ENCODE measurements around the gene CTNNBL1.
"Not testable (repeated sequence)": the region's sequence is repeated elsewhere in the genome, so short reads cannot be mapped to it uniquely, and the experiment has no call there.

CTNNBL1 gene

DNA sequence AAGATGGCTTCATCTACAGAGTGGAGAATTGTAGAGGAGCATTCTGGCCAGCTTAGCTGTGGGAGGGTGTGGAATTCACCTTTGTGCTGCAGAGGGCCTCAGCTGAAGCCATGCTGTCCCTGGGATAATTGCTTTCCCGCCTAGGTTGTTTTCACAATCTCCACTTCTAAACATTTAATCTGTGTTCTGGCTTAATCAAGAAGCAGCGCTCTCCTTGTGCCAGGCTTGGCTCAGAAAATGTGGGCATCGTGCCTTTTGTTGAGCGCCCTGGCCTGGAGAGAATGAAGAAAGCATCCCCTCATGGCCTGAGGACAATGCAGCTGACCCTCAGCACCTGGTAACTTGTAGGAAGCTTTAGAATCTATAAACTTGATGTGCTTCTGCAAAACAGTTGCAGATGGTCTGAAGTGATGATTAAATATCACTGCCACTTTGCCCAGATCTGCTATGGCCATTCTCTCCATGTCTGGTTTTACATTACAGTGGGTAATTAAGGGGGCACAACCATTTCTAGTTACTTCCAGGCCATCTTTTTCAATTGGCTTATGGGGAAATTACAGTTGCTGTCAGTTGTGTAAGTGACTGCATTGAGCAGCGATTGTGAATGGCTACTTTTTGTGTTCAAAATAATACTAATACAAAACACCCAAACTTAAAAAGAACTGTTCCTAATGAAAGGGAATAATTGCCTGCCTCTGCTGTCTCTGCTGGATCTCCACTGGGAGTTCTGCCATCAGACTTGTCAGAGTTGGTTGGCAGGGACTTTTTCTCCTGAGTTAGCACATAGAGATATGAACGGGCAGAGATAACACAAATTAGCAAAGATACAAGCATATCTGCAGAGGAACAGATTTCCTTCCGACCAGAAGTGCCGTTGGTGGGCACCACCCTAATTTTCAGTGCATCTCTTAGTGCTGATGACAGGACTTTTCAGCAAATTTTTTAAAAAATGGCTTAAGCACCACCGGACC lies 18.4 kb downstream of the CTNNBL1 start:
- DNase-seq = peak; percentile 29

DNA sequence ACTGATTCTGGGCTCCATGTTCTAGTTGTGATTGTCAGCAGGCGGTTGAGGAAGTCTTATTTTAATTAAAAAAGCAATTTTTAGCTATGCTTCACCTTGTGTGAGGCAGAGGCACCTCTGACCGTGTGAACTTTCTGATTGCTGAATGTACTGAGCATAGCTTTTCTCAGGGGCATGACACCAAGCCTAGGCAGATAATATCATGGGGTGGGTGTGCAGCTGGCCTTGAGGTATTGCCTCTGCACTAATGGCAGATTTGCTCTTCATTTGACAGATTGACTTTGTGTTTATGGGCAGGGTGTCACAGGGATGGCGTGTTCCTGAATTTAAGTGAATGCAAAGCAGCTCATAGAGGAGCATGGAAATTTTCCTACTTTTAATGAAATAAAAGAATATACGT lies 19.6 kb downstream of the CTNNBL1 start:
- DNase-seq = no peak

DNA sequence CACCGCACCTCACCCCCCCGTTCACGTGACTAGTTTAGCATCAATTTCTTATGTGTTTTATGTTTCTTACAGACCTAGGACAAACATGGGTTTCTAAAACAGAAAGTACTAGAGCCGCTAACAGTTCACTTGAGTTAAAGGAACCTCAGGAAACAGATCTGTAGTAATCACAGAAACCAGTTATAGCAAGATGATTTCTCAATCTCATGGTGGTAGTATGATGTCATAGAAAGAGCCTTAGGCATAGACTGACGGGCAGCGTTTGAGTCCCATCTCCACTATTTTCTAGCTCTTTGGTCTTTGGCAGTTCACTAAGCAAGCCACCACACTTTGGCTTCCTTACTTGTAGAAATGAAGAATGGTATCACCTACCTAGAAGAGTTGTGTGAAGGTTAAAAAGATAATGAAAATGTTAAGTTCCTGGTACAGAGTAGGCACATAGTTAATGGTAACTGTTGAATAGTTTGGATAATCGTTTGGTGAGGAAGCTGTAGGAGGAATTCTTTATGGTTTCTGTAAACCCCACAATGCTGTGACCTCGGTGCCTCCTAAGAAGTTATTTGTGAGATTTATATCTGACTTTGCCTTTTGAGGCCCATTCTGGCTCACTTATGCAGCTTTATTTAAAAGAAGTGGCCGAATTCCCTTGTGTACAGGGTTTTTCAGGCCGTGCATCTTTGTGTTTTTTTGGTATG lies 21.3 kb downstream of the CTNNBL1 start:
- no peak for DNase-seq

DNA sequence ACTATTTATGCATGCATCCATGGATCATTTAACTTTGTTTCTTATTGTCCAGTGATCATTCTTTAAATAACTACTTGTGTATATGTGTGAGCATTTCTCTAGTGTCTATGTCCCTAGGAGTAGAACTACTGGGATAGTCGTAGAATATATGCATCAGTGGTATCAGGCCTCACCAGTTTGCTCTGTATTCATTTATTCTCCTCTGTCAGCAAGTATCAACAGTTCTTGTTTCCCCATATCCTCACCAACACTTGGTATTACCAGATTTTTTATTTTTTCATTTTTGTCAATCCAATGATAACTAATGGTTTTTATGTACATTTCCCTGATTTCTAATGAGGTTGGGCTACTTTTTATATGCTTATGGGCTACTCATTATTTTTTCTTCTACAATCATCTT lies 27.9 kb downstream of the CTNNBL1 start:
- DNase-seq = no peak

DNA sequence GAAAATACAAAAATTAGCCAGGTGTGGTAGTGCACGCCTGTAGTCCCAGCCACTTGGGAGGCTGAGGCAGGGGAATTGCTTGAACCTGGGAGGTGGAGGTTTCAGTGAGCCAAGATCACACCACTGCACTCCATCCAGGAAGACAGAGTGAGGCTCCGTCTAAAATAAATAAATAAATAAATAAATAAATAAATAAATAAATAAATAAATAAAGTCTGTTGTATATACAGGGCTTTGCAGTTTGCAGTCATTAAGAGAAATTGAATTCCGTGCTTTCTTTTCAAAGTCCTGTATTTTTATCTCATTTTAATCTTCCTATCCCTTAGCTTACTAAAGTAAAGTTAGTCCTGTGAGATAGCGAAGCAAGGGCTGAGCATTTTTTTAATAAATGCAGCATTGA lies 28.5 kb downstream of the CTNNBL1 start:
- not testable (repeated sequence) for DNase-seq

DNA sequence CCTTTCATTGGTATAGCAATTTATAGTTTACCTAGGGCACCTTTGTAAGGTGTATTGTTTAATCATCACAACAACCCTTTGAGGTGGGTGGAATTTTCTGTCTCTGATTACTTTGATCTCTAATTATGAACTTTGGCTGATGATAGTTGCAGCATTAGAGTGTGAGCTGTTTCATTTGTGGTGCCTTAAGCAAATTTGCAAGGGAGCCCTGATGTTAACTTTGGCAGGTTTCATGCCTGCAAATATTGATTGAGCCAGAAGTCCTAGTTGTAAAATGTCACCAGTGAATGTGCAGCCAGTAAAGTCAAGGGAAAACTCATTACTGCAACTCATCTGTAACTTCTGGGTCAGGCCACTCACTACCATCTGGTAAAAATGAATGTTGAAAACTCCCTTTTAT lies 29.8 kb downstream of the CTNNBL1 start:
- DNase-seq = no peak

DNA sequence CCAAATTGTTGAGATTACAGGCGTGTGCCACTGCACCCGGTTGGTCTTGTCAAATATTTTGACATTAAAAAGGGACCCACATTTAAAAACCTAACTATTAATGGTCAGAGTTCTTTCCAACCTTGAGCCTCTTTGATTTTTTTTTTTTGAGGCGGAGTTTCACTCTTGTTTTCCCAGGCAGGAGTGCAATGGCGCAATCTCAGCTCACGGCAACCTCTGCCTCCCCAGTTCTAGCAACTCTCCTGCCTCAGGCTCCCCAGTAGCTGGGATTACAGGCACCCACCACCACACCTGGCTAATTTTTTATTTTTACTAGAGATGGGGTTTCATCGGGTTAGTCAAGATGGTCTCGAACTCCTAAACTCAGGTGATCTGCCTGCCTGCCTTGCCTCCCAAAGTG lies 31.3 kb downstream of the CTNNBL1 start:
- DNase-seq = no peak

DNA sequence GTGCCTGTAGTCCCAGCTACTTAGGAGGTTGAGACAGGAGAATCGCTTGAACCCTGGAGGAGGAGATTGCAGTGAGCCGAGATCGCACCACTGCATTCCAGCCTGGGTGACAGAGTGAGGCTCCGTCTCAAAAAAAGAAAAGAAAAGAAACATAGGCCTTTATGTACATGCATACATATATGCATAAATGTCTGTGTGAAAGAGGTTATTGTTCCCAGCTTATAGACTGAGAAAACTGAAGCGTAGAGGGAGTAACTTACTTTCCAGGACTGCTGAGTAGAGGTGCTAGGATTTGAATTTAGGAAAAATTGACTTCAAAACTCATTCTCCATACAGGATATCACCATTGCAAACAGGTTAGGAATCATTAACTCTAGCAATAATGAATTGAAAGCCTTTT lies 32.0 kb downstream of the CTNNBL1 start:
- no peak for DNase-seq

DNA sequence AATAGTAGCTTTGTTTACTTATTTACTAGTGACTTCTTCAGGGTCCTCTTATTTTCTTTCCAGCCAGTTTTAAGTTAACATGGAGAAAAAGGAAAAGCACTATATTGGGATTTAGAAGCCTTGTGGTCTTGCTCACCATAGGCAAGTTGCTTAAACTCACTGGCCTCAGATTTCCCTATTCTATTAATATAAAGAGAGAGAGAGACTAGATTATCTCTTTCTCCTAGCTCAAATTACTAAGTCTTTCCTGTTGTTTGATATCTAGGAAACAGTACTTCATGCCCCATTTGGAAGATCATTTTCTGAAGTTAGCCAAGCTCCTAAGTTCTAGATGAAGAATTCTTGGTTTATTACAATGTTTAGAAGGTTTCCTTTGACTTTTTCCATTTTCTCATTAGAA lies 32.5 kb downstream of the CTNNBL1 start:
- no peak for DNase-seq

DNA sequence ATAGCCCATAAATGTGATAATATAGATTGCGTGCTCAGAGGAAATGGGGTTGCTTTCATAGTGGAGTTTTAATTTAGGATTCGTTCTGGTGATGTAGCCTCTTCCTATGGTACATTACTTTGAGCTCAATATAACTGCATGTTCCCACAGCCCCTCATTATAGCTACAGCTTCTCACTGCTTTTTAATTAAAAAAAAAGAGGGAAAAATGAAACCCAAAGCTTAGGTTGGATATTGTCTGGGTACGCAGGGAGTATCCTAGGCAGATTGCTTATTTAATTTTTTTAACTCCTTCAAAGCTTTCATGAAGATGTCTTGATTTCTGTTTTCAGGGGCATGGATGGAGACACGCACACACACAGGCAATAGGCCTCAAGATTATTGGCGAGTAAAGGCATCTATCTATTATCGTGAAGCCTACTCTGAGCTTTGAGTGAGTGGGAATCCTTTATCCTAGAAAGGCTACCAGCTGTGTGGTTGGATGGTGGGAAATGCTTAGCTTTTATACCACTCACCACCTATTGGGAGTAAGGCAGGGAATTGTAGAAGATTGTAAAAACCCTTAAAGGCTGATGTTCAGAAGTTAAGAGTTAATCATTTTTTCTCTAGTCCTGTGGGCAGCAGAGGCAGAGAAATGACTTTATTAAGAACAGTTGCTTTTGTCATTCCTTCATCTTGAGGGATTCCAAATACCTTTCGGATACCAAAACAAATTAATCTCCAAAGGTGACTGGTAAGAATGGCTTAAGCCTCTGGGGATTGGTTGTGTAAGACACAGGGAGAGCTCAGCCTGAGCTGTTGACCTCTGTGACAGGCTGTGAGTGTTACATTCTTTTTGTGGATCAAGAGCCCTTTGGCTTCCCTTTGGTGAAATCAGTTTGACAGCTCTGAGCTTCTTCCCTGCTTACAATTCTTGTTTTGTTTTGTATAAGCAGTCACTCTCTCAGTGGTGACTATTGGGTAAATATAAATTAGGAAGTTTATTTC lies 33.4 kb downstream of the CTNNBL1 start:
- peak; percentile 17 for DNase-seq

DNA sequence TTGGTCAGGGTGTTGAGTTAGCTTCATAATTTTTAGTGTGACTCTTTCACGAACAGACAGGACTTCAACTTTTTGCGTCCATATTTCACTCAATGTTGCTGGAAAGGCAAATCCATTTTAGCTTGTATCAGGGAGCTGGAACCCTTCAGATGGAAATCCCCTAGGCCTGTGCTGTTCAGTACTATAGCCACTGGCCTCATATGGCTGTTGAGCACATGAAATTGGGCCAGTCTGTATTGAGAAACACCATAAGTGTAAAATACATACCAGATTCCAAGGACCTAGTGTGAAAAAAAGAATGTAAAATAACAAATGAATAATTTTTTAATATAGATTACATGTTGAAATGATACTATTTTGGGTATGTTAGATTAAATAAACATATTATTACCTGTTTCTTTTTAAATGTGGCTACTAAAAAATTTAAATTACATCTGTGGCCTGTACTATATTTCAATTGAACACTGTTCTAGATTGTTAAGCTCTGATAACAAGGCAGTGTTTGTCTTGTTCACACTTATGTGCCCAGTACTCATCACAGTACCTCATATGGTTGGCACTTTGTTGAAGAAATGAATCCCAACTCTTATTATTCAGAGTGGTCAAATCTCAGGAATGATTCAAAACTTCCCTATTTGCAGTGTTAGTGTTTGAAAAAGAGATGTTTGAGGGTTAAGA lies 34.3 kb downstream of the CTNNBL1 start:
- no peak for DNase-seq

DNA sequence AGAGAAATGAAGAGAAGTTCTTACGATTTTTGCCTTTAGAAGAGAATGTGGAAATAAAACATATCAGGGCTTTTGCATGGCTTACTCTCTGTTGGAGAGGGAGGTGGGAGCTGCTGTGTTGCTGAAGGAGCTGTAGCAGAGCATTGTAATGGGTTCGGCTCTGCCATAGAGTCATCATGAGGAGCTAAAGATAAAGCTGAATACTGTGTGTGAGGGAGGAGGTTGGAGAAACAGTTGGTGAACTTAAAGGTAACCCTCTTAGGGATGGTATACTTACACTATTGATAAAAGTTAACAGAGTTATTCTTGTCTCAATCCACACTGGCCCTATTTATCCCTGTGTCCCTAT lies 34.8 kb downstream of the CTNNBL1 start:
- no peak for DNase-seq

DNA sequence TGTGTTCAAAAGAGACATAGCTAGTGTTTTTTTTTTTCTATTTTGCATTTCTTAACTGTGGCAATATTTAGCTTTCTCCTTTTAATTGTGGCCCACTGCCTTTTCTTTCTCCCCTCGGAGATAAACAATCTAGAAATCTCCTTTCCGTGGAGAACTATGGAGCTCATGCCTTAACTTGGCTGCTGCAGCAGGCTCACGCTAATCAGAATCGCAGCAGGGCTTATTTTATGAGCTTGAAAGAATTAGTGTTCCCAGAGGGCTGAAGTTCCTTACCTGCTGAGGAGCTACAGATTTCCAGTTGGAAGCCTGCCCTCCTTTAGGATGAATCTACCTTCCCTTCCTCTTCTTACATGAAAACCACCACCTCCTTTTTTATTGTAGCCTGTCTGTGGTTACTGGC lies 35.6 kb downstream of the CTNNBL1 start:
- no peak for DNase-seq

DNA sequence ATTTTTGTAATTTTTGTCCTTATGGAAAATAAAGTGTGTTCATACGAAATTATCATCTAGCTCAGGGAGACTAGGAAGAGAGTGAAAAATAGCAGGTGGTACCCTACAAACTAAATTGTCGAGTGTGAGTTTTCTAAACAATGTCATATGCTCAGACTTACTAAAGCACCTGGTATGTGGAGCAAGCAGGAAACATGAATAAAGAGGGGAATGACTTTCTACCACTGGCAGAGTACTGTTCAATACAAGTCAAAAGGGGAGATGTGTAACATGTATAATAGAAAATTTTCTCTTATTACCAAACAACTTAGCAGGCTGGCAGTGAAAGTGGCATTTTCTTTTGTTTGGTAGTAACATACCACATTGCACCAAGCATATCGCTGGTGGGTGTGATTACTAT lies 36.1 kb downstream of the CTNNBL1 start:
- no peak for DNase-seq

DNA sequence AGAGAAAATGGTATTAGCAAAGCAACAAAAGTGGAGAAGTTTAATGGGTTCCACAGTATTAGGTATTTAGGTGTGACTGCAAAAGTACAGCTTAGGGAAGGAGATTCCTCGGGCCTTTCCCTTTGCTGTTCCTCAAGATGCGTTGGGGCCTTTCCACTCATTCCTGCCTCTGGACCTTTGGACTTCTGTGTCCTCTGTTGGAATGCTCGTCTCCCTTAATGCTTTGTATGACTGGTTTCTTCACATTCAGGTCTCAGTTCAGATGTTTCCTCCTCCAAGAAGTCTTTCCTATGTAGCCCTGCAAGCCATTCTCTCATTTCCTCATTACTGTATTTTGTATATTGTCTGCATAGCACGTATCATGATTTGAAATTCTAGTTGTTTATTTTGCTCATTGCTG lies 39.6 kb downstream of the CTNNBL1 start:
- no peak for DNase-seq

DNA sequence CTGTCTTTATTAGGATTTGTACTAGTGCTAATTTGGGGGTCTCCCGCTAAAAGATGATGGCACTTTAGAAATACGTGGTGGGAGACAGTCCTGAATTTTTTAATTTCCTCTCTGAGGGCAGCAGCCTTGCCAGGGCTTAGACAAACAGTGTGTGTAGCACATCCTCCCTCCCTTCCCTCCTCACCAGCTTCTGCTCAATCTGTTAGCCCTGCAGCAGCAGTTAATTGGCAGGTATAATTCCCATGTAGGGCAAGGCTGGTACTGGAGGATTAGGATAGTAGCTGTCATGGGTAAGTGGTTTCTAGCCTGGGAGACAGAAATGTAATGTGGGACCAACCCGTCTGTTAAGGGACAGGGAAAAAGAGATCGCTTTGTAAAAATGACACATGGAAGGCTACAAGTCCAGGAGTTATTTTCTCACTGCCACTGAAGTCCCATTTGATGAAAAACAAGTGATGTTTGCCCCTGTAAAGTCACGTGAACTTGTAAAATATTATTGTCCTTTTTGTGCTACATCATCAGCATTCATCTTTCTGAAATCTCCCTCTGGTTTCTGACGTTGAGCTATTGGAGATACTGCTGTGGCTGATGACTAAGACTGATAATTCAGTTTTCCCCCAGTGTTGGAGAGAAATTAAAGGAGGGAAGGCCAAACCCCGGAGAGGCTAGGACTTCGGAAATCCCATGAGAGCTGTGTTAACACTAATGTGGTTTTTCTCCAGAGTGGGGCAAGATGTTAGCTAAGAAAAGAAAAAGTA lies 40.6 kb downstream of the CTNNBL1 start:
- peak; percentile 75 for DNase-seq

DNA sequence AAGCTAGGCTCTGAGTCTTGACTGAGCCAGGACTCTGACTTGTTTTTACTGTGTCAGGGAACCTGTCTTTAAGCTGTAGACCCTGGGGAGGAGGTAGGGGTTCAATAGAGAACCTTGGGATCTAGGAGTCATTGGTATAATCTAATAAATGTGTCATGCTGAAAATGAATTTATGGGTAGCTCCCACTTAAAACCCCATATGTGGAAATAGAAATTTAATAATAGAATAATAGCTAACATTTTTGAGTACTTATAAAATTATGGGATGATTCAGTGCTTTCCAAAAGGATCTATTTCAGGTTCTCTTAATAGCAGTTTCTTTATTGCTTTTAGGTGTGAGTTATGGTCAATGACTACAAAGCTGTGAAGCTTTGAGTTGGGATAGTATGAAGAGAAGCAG lies 41.7 kb downstream of the CTNNBL1 start:
- no peak for DNase-seq

DNA sequence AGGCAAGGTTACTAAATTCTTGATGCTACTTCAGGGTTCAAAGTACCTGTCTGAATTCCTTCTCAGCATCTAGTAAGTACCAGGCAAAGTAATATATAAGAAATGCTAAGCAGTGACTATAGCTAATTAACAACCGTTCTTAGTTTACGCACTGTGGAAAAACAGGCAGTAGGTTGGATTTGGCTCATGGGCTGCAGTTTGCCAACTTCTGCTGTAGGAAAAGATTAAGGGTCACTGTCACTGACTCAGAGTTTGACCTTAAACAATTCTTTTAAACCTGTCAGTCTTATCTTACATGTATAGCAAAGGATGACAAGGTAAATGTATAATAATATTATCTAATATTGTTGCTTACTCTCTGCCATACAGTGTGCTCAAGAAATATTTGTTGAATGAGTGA lies 42.3 kb downstream of the CTNNBL1 start:
- DNase-seq = no peak

DNA sequence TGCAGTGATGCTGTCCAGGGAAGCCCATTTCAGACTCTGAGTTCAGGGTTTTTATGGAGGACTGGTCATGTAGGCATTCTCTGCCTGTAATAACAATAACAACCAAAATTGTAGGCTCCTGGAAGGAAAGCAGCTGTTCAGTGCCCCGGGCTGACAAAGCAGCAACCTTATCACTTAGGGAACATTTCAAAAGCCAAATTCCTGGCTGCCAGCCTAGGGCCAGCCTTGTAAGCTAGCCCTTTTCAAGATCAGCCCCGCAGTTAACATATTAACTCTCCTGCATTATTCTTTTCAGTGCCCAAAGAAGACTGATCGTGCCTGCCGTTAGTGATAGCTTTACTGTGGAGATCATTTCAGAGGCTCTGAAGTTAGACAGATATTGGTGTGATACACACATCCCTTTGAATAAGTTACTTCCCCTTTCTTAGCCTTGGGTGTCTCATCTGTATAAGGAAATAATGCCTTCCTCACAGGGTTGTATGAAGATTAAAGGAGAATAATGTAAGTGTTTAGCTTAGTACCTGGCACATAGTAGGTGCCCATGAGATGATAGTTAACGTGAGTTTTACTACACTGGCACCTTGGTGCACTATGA lies 44.1 kb downstream of the CTNNBL1 start:
- no peak for DNase-seq

DNA sequence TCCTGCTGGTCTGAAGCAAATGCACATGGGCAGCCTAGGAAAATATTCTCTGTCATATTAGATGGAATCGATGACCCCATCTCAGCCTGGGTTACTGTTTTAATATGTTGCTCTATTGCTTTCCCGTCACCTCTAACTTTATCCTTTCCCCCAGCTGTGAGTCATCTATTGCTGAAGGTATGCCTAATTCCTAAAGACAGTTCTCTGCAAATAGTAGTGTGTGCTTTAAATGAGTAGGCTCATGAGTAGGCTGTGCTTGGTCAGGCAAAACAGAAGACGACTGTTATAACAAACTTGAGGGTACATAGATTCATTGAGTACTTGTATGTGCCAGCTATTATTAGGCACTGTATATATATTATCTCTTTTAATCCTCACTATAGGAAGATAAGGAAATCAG lies 47.2 kb downstream of the CTNNBL1 start:
- no peak for DNase-seq

DNA sequence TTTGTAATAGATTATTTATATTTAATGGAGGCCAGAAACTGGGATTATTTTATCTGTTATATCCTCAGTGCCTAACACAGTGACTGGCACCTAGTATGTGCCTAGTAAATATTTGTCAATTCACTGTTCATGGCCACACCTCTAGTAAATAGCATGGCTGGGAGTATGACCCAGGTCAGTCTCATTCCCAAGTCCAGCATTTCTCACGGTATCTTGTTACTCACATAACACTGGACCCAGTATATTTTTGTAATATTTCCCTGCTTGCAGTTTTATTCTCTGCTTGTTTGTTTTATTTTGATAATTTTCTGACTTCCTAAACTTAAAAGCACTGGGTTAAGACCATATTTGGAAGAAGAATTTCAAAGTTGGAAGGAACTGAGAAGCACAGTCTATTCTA lies 47.7 kb downstream of the CTNNBL1 start:
- no peak for DNase-seq

Data from NCI-H2227 treated with DMSO at 0.1 percent for 48 hours (cell line).